Kidney epithelial cell (primary cell): ENCODE measurements around the gene ADAMTS2. TPM values are rescaled to one million over a fixed set of nuclear protein-coding genes. Genes with fewer than 3 reads are reported as not detected.

ENCODE experiments used
- DNase-seq: peaks from one replicate; pipeline ENCODE4 v3.0.0-alpha.2; 2010; ENCODE audit warnings: low read depth
- H3K27me3 ChIP-seq: 2 replicates; pipeline ENCODE4 v1.6.0; 2011; ENCODE audit warnings: low read length; ENCODE audit not compliant: control insufficient read depth, insufficient read depth
- H3K36me3 ChIP-seq: 2 replicates; pipeline ENCODE4 v1.5.1; 2011; ENCODE audit warnings: low read length; ENCODE audit not compliant: control insufficient read depth, insufficient read depth
- H3K4me3 ChIP-seq: 2 replicates; pipeline ENCODE4 v1.5.1; 2011; ENCODE audit warnings: low read depth, mild to moderate bottlenecking, control low read depth, low read length
- total RNA-seq: library from RNA; depleted of rRNA; stranded (reverse); fragments of >200 nt; gene quantifications from 2 replicates; pipeline ENCODE4 v1.2.3, GENCODE V29; 2015
- TF ChIP-seq, protein P1 (sequence below): IDR thresholded peaks from 2 replicates; pipeline ENCODE4 v1.5.1; 2011; ENCODE audit warnings: mild to moderate bottlenecking, moderate library complexity, low read length, control low read depth, inconsistent platforms; ENCODE audit not compliant: insufficient read depth, poor library complexity, severe bottlenecking

The ADAMTS2 gene
- total RNA-seq, 1 donor from 2014 or later: 1.8 TPM

DNA sequence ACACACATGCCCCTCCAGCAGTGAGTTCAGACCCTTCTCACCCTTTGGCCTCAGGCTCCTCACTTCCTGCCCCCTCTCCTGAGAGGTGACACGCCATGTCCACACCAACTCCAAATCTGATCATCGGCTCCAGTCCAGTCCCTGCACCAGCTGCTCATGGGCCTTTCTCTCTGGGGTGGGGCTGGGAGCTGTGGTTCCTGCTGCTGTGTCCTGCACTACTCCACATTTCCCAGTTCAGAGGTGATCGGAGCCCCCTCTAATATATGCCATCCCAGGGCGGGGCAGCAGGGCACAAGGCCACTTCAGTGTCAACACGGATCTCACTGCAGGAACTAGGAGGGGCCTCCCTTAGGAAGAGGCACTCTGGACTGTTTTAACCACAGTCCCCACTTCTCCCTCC is 91.5 kb downstream of the ADAMTS2 start:
- no peaks in the 10 kb centered on the region for H3K36me3 ChIP-seq
- no peak for DNase-seq
- no peak overlapping the region for H3K4me3 ChIP-seq
- H3K27me3 ChIP-seq: no peaks in the 10 kb centered on the region
- TF ChIP-seq, protein P1, sequence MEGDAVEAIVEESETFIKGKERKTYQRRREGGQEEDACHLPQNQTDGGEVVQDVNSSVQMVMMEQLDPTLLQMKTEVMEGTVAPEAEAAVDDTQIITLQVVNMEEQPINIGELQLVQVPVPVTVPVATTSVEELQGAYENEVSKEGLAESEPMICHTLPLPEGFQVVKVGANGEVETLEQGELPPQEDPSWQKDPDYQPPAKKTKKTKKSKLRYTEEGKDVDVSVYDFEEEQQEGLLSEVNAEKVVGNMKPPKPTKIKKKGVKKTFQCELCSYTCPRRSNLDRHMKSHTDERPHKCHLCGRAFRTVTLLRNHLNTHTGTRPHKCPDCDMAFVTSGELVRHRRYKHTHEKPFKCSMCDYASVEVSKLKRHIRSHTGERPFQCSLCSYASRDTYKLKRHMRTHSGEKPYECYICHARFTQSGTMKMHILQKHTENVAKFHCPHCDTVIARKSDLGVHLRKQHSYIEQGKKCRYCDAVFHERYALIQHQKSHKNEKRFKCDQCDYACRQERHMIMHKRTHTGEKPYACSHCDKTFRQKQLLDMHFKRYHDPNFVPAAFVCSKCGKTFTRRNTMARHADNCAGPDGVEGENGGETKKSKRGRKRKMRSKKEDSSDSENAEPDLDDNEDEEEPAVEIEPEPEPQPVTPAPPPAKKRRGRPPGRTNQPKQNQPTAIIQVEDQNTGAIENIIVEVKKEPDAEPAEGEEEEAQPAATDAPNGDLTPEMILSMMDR: no peak

DNA sequence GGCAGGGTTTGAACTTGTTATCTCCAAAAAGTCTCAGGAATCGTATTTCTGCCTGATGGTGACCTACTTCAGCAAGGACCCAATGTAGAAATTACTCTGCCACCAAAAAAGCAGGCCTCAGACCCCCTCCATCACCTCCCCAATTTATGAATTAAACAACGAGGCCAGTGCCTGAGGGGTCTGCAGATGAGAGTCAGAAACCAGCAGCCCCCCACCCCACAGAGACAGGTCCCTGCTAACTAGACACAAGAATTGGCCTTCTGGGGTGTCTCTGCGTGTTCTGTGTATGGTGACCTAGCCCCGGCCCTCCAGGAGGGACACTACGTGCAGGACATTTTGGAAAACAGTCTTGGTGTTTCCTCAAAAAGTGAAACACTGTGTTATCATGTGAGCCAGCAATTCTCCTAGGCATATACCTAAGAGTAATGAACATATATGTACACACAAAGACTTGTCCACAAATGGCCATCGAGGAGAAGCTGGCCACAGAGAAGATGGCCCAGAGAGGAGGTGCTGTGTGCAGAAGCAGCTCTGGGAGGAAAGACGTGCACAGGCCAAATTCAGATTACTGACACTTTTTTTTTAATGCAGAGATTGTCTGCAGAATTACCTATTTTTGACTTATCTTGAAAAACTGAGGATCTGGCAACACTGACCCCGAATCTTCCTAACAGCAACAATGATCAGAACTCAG is 93.8 kb downstream of the ADAMTS2 start:
- TF ChIP-seq, protein P1: no peak

DNA sequence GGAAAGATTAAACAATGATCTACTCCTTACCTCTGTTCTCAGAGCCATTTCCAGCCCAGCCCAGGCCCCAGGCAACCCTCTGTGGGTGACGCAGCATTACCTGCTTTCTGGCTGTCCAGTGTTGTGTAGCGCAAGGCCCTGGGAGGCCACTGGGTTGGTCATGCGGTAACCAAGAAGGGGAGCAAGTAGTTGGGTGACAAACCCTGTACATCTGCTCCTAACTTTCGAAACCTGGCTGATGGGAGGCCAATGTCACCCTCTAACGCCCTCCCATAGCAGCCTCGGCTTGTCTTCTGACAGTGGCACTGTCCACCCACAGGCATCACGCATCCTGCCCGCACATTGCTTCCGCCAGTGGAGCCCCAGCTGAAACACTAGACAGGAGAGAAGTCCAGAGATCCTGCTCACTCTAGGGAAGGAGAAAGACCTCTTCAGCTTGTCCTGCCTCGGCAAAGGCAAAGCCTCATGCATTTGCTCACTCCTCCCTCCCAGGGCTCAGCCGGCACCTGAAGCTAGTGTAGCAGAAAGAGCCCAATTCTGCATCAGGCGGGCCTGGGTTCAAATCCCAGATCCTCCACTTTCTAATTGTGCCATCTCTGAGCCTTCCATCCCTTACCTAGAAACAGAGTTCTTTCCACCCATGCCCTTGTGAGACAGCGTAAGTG is 94.6 kb downstream of the ADAMTS2 start:
- Histone ChIP-seq H3K27me3 (no peaks in the 10 kb centered on the region), H3K4me3 (no peak overlapping the region), H3K36me3 (no peaks in the 10 kb centered on the region)
- no peak for DNase-seq
- TF ChIP-seq, protein P1: no peak

More for the DNA sequence above, 93.8 kb downstream of the ADAMTS2 start:
- no peak for DNase-seq
- H3K27me3 ChIP-seq: no peaks in the 10 kb centered on the region
- H3K36me3 ChIP-seq: no peaks in the 10 kb centered on the region
- no peak overlapping the region for H3K4me3 ChIP-seq

DNA sequence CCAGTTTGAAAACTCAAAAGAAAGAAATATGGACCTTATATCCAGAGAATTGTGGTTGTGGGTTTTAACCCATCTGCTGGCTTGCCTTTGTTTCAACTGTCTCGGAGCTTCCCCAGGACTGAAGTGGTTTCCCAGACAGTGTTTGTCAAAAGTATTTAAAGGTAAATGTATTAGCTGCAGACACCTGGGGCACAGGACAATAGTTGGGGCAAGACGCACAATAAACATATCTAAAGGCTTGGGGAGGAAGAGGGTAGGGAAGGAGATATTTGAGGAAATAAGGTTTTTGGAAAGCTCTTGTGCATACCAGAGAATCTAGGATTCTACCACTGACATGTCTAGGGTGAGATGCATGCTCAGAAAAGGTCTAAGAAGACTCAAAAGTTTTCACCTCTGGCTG is 99.0 kb downstream of the ADAMTS2 start:
- H3K4me3 ChIP-seq: no peak overlapping the region
- no peaks in the 10 kb centered on the region for H3K36me3 ChIP-seq
- DNase-seq: no peak
- TF ChIP-seq, protein P1: no peak
- no peaks in the 10 kb centered on the region for H3K27me3 ChIP-seq

DNA sequence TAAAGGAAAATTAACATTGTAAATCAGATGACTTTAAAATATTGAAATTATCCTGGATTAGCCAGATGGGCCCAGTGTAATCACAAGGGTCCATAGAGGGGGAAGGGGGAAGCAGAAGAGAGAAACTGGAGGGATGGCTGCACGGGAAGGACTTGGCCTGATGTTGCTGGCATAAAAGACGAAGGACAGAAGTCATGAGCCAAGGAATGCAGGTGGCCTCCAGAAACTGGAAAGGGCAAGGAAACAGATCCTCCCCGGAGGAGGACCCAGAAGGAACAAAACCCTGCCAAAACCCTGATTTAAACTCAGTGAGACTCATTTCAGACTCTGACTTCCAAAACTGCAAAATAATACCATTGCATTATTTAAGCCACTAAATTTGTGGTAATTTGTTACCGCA is 100.2 kb downstream of the ADAMTS2 start:
- TF ChIP-seq, protein P1: no peak

More for the DNA sequence above, 100.2 kb downstream of the ADAMTS2 start:
- H3K27me3 ChIP-seq: no peaks in the 10 kb centered on the region
- no peak for DNase-seq
- H3K36me3 ChIP-seq: no peaks in the 10 kb centered on the region
- no peak overlapping the region for H3K4me3 ChIP-seq
